EL (cell line): ENCODE results near the gene KCNG3.
A peak's percentile ranks its signal among the peaks of the same experiment; 100 is the strongest.

Experiments
- DNase-seq: peaks from one replicate; pipeline ENCODE4 v3.0.0-alpha.2; 2016

Gene KCNG3, protein sequence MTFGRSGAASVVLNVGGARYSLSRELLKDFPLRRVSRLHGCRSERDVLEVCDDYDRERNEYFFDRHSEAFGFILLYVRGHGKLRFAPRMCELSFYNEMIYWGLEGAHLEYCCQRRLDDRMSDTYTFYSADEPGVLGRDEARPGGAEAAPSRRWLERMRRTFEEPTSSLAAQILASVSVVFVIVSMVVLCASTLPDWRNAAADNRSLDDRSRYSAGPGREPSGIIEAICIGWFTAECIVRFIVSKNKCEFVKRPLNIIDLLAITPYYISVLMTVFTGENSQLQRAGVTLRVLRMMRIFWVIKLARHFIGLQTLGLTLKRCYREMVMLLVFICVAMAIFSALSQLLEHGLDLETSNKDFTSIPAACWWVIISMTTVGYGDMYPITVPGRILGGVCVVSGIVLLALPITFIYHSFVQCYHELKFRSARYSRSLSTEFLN

DNA sequence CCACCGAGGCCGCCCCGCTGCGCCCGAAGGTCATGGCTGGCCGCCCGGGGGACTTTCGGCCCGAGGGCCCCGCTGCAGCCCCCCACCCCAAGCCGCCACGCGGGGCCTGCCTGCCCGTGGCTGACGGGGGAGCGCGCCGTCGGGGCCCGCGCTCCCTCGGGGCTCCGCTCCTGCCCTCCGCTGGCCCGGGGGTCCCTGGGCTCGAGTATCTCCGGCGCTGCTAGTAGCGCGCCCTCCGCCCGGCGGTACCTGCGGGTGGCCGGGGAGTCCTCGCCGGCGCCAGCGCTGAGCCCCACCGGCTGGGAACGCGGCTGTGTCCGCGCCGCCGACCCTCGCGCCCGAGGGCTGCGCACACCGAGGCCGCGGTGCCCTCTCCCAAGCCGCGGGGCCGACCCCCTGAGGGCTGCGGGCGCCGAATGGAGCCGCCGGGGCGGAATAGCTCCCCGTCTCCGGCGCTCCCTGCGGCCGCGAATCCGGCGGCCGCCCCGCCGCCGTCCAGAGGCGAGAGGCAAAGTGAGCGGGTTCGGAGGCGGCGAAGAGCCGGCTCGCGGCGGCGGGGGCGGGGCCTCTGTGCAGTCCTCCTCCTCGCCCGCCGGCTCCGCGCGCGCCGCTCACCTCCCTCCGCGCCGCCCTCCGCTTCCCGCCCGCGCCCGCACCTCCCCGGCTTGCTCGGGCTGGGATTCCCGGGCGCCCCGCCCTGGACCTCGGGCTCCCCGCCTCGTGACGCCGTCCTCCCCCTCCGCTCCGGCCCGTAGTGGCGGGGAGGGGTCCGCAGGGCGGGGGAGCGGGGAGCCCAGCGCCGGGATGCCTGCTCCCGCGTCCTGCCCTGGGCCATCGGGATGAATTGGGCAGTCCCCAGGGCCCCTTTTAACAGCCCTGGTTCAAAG is at the start of gene KCNG3:
Gene KCNG3 (minus strand): TSS at position 515 of the 887 bp plus-strand sequence. CDS start 481 bp downstream, at position 34.
- DNase-seq: peak; percentile 43

DNA sequence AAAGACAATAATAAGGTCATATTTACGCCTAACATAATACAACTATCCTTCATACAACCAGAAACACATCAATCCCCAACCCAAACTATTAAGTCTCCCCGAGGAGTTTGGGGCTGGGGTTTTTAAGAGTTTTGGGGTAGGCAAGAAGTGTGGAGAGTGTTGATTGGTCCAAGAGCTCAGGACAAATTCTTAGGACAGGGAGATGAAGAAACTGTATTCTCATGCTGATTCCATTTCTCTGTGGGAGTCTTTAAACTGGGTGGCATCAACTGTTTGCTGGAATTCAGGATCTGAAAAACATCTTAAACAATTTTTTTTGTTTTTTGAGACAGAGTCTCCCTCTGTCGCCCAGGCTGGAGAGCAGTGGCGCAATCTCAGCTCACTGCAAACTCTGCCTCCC is 49.1 kb upstream of the KCNG3 start:
- DNase-seq: no peak

DNA sequence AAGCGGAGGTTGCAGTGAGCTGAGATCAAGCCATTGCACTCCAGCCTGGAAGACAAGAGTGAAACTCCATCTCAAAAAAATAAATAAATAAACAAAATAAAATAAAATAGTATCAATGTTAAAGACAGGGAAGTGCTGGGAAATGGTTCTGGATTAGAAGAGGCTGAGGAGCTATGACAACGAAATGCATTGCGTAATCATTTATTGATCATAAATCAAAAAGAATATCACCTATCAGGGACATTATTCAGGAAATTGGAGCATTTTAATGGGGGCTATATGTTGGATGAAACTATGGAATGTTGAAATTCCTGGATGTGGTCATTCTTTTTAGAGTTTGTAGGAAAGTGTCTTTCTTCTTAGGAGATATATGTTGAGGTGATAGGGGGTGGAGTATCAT is 43.7 kb upstream of the KCNG3 start:
- no peak for DNase-seq

DNA sequence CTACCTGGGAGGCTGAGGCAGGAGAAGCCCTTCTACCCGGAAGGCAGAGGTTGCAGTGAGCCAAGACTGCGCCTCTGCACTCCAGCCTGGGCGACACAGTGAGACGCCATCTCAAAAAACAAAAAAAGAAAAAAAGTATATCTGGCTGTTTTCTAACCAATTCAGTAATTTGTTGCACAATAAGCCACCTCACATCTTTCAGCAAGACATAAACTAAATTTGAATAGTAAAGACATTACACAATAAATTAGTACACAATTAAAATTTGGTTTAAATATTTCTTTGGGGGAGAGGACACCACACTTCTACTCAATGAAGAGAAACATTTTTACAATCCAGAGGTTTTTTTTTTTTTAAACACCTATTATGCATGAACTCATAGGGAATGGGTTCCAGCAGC is 38.6 kb upstream of the KCNG3 start:
- no peak for DNase-seq

DNA sequence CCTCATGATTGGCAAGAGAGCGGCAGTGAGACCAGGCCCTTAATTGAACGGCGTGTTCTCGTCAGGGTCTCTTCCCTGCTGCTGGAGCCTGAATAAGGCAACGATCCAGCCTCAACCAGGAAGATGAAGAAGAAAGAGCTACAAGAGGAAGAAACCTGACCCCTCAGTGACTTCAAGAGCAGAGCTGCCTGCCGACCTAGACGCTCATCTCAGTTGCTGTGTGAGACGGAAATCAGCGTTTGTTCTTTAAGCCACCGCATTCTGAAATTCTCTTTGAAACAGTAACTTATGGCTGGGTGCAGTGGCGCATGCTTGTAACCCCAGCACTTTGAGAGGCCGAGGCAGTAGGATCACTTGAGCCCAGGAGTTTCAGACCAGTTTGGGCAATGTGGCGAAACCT is 29.6 kb upstream of the KCNG3 start:
- no peak for DNase-seq

DNA sequence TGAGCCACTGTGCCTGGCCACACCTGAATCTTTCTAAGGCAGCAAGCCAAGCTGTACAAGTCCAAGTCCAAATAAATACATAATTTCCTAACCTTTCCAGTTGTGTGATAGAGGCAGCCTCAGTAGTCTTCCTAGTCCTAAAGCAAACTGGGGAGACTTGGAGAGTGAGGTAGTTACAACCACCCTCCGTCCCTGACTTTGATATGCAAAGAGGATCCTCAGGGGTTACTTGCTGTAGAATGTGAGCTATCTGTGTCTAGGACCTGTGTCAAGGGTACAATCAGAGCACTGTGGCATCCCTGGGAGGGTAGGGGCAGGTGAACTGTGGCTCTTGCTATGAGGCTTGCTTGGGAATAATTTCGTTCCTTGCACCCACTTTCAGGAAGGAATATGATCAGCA is 28.3 kb upstream of the KCNG3 start:
- DNase-seq: no peak

DNA sequence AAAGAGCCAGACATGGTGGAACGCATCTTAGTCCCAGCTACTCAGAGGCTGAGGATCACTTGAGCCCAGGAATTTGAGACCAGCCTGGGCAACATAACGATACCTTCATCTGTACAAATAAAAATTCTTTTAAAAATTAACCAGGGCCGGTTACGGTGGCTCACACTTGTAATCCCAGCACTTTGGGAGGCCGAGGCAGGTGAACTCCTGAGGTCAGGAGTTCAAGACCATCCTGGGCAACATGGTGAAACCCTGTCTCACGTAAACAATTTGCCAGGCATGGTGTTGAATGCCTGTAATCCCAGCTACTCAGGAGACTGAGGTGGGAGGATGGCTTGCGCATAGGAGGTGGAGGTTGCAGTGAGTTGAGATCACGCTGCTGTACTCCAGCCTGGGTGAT is 25.8 kb upstream of the KCNG3 start:
- no peak for DNase-seq

DNA sequence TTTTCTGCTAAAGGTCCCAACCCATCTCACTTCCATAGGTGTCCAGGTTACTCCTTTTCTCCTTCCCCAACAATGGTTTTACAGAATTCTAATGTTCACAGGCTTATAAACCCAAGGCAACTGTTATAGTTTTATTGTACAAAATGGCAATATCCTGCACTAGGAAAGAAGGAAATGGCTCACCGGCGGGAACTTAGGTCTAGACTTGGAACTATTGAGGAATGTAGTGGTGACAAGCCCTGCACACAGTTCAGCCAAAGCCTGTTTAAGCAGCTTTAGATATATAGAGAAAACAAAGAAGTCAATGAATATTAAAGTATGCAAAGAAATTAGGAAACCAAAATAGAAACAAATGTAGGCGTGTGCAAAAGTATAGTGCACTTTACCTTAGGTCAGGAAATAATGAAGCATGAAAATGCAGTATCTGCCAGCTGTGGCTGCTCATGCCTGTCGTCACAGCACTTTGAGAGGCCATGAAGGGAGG is 22.7 kb upstream of the KCNG3 start:
- DNase-seq: no peak

DNA sequence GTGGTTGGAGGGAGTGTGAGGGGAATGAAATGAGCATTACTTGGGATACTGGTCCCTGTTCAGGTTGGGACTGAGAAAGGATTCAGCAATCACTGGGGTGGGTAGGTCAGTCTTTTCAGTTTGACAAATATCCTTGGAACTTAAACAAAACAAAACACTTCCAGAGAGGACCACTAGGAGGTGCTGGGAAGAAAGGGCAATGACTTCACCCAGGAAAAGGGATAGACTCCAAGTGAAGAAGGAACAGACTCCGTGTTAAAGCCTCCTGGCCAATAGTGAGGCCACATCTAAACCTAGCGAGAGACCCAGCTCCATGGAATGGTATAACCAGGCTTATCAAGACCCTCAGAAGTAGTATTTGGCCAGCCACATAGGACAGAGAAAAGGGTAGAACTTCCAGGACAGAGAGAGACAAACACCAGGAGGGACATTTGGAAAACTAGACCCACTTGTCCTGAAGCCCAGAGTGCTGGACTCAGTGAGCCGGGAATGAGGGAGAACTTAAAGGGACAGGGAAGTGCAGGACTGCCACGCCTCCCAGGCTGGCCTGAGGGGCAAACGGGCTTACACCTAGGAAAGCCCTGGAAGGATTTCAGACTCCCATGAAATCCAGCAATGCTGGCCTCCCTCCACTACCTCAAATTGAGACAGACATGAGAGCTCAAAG is 19.6 kb upstream of the KCNG3 start:
- peak; percentile 58 for DNase-seq

DNA sequence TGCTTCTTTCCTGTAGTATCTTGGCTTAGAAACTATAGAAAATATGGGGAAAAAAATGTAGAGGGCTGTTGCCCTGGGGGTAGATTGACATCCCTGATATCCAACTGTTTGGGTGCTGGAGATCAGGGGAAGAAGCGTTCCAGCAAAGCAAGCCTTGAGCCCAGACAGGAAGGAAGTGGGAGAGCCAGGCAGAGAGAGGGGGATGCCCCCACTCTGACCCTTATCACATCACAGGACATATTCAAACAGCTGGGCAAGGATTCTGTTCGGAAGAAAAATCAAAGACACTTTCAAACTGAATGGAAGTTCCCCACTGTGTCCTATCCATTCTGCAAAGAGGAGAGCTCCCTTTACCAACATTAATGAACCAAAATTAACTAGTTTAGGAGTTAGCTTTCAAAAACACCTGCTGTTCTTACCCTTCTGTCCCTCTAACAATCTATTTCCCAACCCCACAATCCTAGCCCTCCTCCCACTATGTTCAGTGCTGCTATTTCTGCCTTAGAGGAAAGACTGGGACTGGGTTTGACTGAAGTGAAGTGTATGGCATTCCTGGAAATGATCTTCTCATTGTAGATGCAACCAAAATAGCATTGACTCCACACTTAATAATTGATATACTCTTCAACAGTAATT is 16.9 kb upstream of the KCNG3 start:
- DNase-seq: peak; percentile 43

DNA sequence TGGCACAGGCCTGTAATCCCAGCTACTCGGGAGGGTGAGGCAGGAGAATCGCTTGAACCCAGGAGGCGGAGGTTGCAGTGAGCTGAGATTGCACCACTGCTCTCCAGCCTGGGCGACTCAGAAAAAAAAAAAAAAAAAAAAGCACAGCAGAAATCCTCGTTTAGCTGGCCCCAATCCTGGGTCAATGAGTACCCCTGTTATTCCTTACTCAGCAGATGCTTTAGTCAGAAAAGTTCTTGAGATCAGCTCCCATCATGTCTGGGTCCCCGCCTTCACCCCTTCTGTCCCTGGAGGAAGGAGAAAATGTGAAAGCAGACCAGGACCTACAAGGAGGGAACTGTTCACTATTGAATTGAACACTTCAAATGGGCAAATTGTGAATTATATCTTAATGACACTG is 16.4 kb upstream of the KCNG3 start:
- no peak for DNase-seq

DNA sequence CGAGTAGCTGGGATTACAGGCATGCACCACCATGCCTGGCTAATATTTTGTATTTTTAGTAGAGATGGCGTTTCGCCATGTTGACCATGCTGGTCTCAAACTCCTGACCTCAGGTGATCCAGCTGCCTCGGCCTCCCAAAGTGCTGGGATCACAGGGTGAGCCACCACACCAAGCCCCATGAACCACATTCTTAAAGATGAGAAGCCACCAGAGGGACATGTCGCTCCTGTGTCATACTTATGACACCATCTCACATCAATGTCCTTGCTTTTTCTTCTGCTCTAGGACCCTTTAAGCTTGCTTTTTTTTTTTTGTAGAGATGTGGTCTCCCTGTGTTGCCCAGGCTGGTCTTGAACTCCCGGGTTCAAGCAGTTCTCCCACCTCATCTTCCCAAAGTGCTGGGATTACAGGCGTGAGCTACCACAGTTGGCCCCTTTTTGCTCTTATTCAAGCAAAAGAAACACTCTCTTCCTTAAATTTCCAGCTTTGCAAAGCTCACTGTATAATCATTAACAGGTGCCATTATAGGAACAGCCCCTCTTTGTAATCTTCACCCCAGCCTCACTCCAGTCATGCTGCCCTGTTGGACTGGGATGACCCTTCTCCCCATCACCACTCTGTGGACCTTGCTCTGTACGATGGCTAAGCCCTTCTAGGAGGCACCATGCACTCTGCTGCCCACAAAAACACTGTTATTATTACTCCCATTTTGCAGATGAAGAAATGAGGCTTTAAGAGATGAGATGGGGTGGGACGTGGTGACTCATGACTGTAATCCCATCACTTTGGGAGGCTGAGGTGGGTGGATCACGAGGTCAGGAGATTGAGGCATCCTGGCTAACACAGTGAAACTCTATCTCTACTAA is 10.8 kb upstream of the KCNG3 start:
- DNase-seq: no peak

DNA sequence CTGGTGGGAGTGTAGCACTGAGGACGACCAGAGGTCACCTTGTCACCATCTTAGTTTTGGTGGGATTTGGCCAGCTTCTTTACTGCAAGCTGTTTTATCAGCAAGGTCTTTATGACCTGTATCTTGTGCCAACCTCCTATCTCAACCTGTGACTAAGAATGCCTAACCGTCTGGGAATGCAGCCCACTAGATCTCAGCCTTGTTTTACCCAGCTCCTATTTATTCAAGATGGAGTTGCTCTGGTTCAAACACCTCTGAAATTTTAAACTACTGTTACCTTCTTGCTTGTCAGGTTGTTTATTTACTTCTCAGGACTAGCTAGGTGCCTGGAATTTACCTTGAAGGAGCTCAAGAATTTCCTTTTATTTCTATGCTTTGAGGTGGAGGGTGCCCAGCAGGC is 9.5 kb upstream of the KCNG3 start:
- no peak for DNase-seq

DNA sequence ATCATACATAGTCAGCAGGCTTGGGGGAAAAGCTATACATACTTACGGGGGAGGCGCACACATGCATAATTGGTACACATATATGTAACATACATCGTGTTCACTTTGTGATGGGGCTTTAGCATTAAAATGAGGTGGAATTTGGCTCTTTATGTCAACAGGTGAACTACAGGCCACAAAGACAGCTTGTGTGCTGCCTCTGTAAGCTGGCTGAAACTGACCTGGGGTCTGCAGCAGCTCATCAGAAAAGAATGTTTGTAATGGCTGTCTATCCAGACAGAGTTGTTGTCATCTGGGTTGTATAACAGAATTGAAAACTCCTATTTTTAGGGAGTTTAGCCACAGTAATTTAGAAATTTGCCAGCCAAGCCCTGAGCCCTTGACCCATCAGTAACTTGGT is 4.7 kb upstream of the KCNG3 start:
- DNase-seq: no peak

DNA sequence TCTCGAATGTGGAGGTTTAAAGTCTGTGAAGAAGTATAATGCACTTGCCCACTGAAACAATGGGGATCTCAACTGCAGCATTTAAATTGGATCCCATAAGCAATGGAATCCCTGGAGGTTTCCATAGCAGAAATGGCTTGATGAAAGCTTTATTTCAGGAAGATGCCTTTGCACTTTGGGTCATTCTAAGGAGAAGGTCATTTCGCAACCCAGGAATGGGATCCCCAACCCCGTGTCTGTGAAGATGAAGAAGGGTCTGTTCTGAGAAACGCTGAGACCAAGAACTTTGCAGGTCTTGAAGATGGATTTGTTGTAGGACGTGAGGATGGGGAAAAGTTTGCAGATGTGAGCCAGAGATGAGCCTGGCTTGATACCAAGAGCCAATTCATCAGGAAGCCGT is 1.8 kb upstream of the KCNG3 start:
- DNase-seq: no peak

DNA sequence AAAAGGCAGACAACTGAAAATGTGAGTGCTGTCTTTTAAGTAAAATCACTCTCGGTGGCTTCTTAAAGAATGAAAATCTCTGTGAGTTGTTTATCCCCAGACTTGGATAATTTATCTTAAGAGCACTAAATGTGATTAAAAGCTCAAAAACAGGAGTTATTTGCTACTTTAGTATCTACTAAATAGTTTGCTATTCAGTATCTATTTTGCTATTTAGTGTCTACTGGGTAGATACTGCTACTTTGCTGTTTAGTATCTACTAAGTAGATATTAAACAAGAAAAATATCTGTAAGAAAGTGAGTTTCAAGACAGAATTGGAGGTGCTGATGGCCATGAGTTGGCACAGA is 1.4 kb upstream of the KCNG3 start:
- no peak for DNase-seq

DNA sequence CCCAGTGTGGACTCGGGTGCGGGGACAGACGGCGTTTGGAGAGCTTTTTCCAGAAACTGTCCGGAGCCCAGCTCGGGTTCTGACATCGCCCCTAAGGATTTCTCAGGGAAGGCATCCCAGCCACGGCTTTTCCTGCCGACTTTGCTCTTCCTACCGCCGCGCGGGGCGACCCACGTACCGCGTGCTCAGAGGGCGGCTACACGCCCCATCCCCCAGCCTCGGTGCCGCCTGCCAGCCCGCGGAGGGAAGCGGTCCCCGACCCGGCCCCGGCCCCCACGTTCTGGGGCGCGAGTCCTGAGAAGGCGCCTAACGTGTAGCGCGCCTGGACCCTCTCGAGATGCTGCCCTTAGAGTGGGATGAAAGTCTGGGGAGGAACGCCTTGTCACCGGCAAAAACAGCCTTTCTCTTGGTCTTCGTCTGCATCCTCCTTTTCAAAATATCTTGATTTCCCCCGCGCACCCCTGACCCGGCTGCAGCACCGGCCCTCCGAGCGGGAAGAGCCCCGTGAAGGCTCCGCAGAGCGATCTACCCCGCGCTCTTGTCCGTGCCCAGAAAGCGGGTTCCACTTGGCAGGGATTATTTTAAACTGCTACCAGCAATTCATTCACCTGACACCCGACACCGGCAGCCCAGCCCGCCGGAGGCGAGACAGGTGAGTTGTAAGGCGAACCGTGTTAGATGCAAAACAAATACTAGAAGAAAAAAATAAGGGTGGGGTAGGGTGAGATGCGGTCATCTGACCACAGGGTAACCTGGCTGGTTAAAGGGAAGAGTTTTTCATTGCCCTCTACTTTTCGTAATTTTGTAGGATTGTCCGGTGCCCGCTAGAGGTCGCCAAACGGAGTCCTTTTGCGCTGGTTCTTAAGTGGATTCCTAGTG is 812 bp upstream of the KCNG3 start:
- DNase-seq: peak; percentile 74

DNA sequence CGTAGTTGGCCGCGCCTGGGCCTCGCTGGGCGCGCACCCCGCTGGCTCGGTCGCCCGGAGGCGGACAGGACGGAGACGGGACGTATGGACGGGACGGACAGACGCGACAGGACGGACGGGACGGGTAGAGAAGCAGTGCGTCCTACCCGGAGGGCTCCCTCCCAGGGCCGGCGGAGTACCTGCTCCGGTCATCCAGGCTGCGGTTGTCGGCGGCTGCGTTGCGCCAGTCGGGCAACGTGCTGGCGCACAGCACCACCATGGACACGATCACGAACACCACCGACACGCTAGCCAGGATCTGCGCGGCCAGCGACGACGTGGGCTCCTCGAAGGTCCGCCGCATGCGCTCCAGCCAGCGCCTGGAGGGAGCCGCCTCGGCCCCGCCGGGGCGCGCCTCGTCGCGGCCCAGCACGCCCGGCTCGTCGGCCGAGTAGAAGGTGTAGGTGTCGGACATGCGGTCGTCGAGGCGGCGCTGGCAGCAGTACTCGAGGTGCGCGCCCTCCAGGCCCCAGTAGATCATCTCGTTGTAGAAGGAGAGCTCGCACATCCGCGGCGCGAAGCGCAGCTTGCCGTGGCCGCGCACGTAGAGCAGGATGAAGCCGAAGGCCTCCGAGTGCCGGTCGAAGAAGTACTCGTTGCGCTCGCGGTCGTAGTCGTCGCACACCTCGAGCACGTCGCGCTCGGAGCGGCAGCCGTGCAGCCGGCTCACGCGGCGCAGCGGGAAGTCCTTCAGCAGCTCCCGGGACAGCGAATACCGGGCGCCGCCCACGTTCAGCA is 903 bp downstream of the KCNG3 start:
- DNase-seq: no peak

DNA sequence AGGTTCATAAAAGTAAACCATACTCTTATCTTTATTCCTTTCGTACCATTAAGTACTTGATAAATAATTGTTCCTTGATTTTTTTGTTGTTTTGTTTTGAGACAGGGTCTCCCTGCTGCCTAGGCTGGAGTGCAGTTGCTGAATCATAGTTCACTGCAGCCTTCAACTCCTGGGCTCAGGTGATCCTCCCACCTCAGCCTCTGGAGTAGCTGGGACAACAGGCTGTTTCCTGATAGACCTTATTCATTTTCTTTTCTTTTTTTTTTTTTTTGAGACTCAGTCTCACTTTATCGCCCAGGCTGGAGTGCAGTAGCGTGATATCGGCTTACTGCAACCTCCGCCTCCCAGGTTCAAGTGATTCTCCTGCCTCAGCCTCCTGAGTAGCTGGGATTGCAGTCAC is 5.5 kb downstream of the KCNG3 start:
- DNase-seq: no peak
